SK-N-SH (cell line): ENCODE measurements around the gene CEP112. TPM values are rescaled to one million over a fixed set of nuclear protein-coding genes. Genes with fewer than 3 reads are reported as not detected.

ENCODE experiments used
- CTCF ChIA-PET: fragments of 300-600, 350-600 bp; formaldehyde crosslinking; extraction: SDS; loops from one replicate; lab custom pipeline; 2021; lab: Yijun Ruan, JAX
- POLR2A ChIA-PET: fragments of 350-600 bp; sonication (Branson Sonifier 250); formaldehyde crosslinking; extraction: SDS; loops from one replicate; lab custom pipeline; 2020; ENCODE audit warnings: antibody characterized with exemption, inconsistent platforms; lab: Yijun Ruan, JAX
- DNase-seq: peaks from one replicate; pipeline ENCODE4 v3.0.0; 2012
- H2AFZ ChIP-seq: fragments of 200-600 bp; sonication (generic); 2 replicates; pipeline ENCODE4 v1.8.1; 2016; ENCODE audit warnings: antibody characterized with exemption, mild to moderate bottlenecking, low read depth
- H3F3A ChIP-seq: fragments of 200-600 bp; sonication (generic); replicated peaks from 2 replicates; pipeline ENCODE3; 2016; ENCODE audit warnings: antibody characterized with exemption, mild to moderate bottlenecking; ENCODE audit not compliant: insufficient read depth
- H3K27ac ChIP-seq, 2 experiments: fragments of 200-500 bp in 1 of 2; fragments of 200-600 bp in 1 of 2; sonication (Bioruptor generic) in 1 of 2; sonication (generic), shearing (Covaris generic) in 1 of 2; 2 replicates each; pipeline versions ENCODE4 v1.5.1 to v1.6.1; 2014 to 2016; ENCODE audit warnings: low read depth in 2 of 2, inconsistent platforms in 1 of 2, low read length in 1 of 2, mild to moderate bottlenecking in 1 of 2, mixed read lengths in 1 of 2
- H3K27me3 ChIP-seq: fragments of 200-600 bp; sonication (generic), shearing (Covaris generic); 2 replicates; pipeline ENCODE4 v1.6.1; 2016; ENCODE audit warnings: mixed run types; ENCODE audit not compliant: insufficient read depth
- H3K36me3 ChIP-seq, 2 experiments: fragments of 200-500 bp in 1 of 2; fragments of 200-600 bp in 1 of 2; sonication (Bioruptor generic) in 1 of 2; sonication (generic) in 1 of 2; replicated peaks in 1 of 2; 2 replicates each; pipeline versions ENCODE3 to v1.5.1; 2014 to 2016; ENCODE audit warnings: low read length in 1 of 2, mild to moderate bottlenecking in 1 of 2; ENCODE audit not compliant: insufficient read depth in 2 of 2, control insufficient read depth in 1 of 2
- H3K4me1 ChIP-seq, 2 experiments: fragments of 200-500 bp in 1 of 2; fragments of 200-600 bp in 1 of 2; sonication (Bioruptor generic) in 1 of 2; sonication (generic), shearing (Covaris generic) in 1 of 2; 2 replicates each; pipeline versions ENCODE4 v1.5.1 to v1.6.1; 2014 to 2016; ENCODE audit warnings: low read depth in 1 of 2, low read length in 1 of 2, mixed run types in 1 of 2; ENCODE audit not compliant: insufficient read depth in 2 of 2, control insufficient read depth in 1 of 2
- H3K4me2 ChIP-seq: fragments of 200-600 bp; sonication (generic), shearing (Covaris generic); 2 replicates; pipeline ENCODE4 v1.6.1; 2017; ENCODE audit warnings: mixed run types
- H3K4me3 ChIP-seq, 2 experiments: fragments of 200-500 bp in 1 of 2; fragments of 200-600 bp in 1 of 2; sonication (Bioruptor generic) in 1 of 2; sonication (generic), shearing (Covaris generic) in 1 of 2; 2 replicates each; pipeline versions ENCODE4 v1.5.1 to v1.8.1; 2014 to 2016; ENCODE audit warnings: low read depth in 2 of 2, inconsistent platforms in 1 of 2, low read length in 1 of 2, mild to moderate bottlenecking in 1 of 2, mixed read lengths in 1 of 2, moderate library complexity in 1 of 2
- H3K79me2 ChIP-seq: fragments of 200-600 bp; sonication (generic); 2 replicates; pipeline ENCODE4 v1.8.1; 2017; ENCODE audit warnings: mild to moderate bottlenecking; ENCODE audit not compliant: insufficient read depth
- H3K9ac ChIP-seq: fragments of 200-600 bp; sonication (generic); 2 replicates; pipeline ENCODE4 v1.6.1; 2017; ENCODE audit warnings: mixed run types
- H3K9me2 ChIP-seq: fragments of 200-600 bp; sonication (generic); 2 replicates; pipeline ENCODE4 v1.6.1; 2017; ENCODE audit warnings: mixed run types
- H3K9me3 ChIP-seq: fragments of 200-600 bp; sonication (generic); 2 replicates; pipeline ENCODE4 v1.6.1; 2017; ENCODE audit warnings: mixed run types, mild to moderate bottlenecking, moderate library complexity
- H4K20me1 ChIP-seq: fragments of 200-600 bp; sonication (generic); 2 replicates; pipeline ENCODE4 v1.6.1; 2017; ENCODE audit warnings: mild to moderate bottlenecking, mixed run types; ENCODE audit not compliant: insufficient read depth
- ELF1 ChIP-seq: IDR thresholded peaks from 2 replicates; pipeline ENCODE4 v1.4.0; 2012
- EP300 ChIP-seq, 2 experiments: IDR thresholded peaks; 2 replicates each; pipeline versions ENCODE4 v1.4.0 to v1.6.1; 2012; ENCODE audit warnings: borderline replicate concordance in 1 of 2, low read depth in 1 of 2, low read length in 1 of 2
- EZH2phosphoT487 ChIP-seq: fragments of 200-600 bp; sonication (generic); IDR thresholded peaks from 2 replicates; pipeline ENCODE4 v1.6.1; 2017; ENCODE audit warnings: low read depth, mixed run types, mild to moderate bottlenecking, antibody characterized with exemption, moderate library complexity, borderline replicate concordance
- FOSL2 ChIP-seq: IDR thresholded peaks from 2 replicates; pipeline ENCODE4 v1.4.0; 2012; ENCODE audit warnings: low read depth, mild to moderate bottlenecking, moderate library complexity, borderline replicate concordance
- FOXM1 ChIP-seq: IDR thresholded peaks from 2 replicates; pipeline ENCODE4 v1.4.0; 2012; ENCODE audit warnings: low read depth, mild to moderate bottlenecking
- GABPA ChIP-seq: IDR thresholded peaks from 2 replicates; pipeline ENCODE4 v1.4.0; 2012; ENCODE audit warnings: low read depth, mild to moderate bottlenecking
- IRF3 ChIP-seq: fragments of 150-350 bp; IDR thresholded peaks from 2 replicates; pipeline ENCODE4 v1.6.1; 2016; ENCODE audit warnings: mild to moderate bottlenecking, low read depth, low read length
- JUND ChIP-seq: IDR thresholded peaks from 2 replicates; pipeline ENCODE4 v1.4.0; 2012
- MEF2A ChIP-seq: IDR thresholded peaks from 2 replicates; pipeline ENCODE4 v1.4.0; 2012; ENCODE audit warnings: low read depth, borderline replicate concordance
- MXI1 ChIP-seq: IDR thresholded peaks from 2 replicates; pipeline ENCODE4 v1.6.1; 2012; ENCODE audit warnings: mild to moderate bottlenecking, low read depth, low read length, improper control_type of control experiment
- NRF1 ChIP-seq: IDR thresholded peaks from 2 replicates; pipeline ENCODE4 v1.6.1; 2012; ENCODE audit warnings: low read depth, mild to moderate bottlenecking, low read length
- PBX3 ChIP-seq: IDR thresholded peaks from 2 replicates; pipeline ENCODE4; 2012
- POLR2AphosphoS5 ChIP-seq: IDR thresholded peaks from 2 replicates; pipeline ENCODE4 v1.6.1; 2012; ENCODE audit warnings: low read depth, low read length
- RCOR1 ChIP-seq: fragments of 150-350 bp; IDR thresholded peaks from 2 replicates; pipeline ENCODE4 v1.6.1; 2017; ENCODE audit warnings: antibody characterized with exemption, low read length
- REST ChIP-seq: IDR thresholded peaks from 2 replicates; pipeline ENCODE4 v1.6.1; 2012; ENCODE audit warnings: mild to moderate bottlenecking, low read depth, low read length, moderate library complexity
- RXRA ChIP-seq: IDR thresholded peaks from 2 replicates; pipeline ENCODE4 v1.4.0; 2012; ENCODE audit warnings: low read depth, mild to moderate bottlenecking, borderline replicate concordance
- SIN3A ChIP-seq: IDR thresholded peaks from 2 replicates; pipeline ENCODE4 v1.6.1; 2012; ENCODE audit warnings: low read depth, mild to moderate bottlenecking, low read length, moderate library complexity, borderline replicate concordance
- TAF1 ChIP-seq: IDR thresholded peaks from 2 replicates; pipeline ENCODE4 v1.6.1; 2012; ENCODE audit warnings: low read depth, mild to moderate bottlenecking, low read length, moderate library complexity, borderline replicate concordance
- TEAD4 ChIP-seq: IDR thresholded peaks from 2 replicates; pipeline ENCODE4 v1.4.0; 2012; ENCODE audit warnings: mild to moderate bottlenecking, borderline replicate concordance; ENCODE audit not compliant: insufficient read depth
- USF2 ChIP-seq: fragments of 150-350 bp; IDR thresholded peaks from 2 replicates; pipeline ENCODE4 v1.6.1; 2017; ENCODE audit warnings: antibody characterized with exemption, low read length, low read depth, borderline replicate concordance
- WGBS: methylation state at CpG from one replicate; pipeline ENCODE4 v1.1.6; 2017; ENCODE audit warnings: low lambda C conversion rate; 5-methylcytosine and 5-hydroxymethylcytosine counted together
- polyA plus RNA-seq, 3 experiments: library from polyadenylated mRNA; depleted of rRNA; stranded (reverse); fragments of >200 nt; gene quantifications; 2 replicates each; pipeline ENCODE4 v1.2.3, GENCODE V29; 2012

Gene CEP112
- polyA plus RNA-seq, 1 of the 3 experiments (the other 2 are of a cell fraction): 7.9 TPM

GRCh38 chr17:66172144-66172543 is 19.8 kb downstream of the CEP112 start:
- TF ChIP-seq EZH2phosphoT487 (no peak), RCOR1 (no peak), RXRA (no peak), TAF1 (no peak)
- ChIA-PET CTCF (interaction anchor here (3.5 to 9.5 kb wide), 2 partner anchors 878 to 941 kb away, joined by 19 to 148 read pairs; no protein-coding TSS in a partner anchor), POLR2A (no interaction called here)
- Histone ChIP-seq H3K9me3 (no peaks in the 10 kb centered on the region), H3F3A (peaks cover 3% of the 10 kb centered on the region), H3K27ac (no peak overlapping the region), H3K27me3 (no peaks in the 10 kb centered on the region), H2AFZ (no peak overlapping the region), H3K9ac (no peak overlapping the region), H3K4me3 (no peak overlapping the region), H3K4me1 (no peaks in the 10 kb centered on the region; a peak in 1 of 4 replicates), H3K36me3 (peaks cover 26 to 30% of the 10 kb centered on the region in 2 experiments), H3K4me2 (no peak overlapping the region), H3K9me2 (no peaks in the 10 kb centered on the region), H3K79me2 (no peaks in the 10 kb centered on the region), H4K20me1 (no peaks in the 10 kb centered on the region)
- 86% methylated on average over 5 of the region's 5 CpGs for WGBS
- no peak for DNase-seq

GRCh38 chr17:66171692-66172091 is 20.2 kb downstream of the CEP112 start:
- H3K9me2 ChIP-seq: no peaks in the 10 kb centered on the region
- no peak overlapping the region for H3K27ac ChIP-seq
- H3F3A ChIP-seq: peaks cover 3% of the 10 kb centered on the region
- TF ChIP-seq FOSL2 (no peak), USF2 (no peak), REST (no peak), EP300 (IDR thresholded peaks at IDR 0.05; ENCODE audit: borderline replicate concordance in 1 of 2, low read depth in 1 of 2, low read length in 1 of 2) (no peak), RCOR1 (no peak), ELF1 (no peak), MXI1 (no peak), JUND (no peak), MEF2A (no peak), TEAD4 (no peak), PBX3 (no peak), TAF1 (no peak), NRF1 (no peak), GABPA (no peak), POLR2AphosphoS5 (no peak), SIN3A (no peak), FOXM1 (no peak), IRF3 (no peak)
- ChIA-PET POLR2A (no interaction called here), CTCF (interaction anchor here (3.5 to 9.5 kb wide), 2 partner anchors 877 to 941 kb away, joined by 19 to 148 read pairs; no protein-coding TSS in a partner anchor)
- H4K20me1 ChIP-seq: no peaks in the 10 kb centered on the region
- H3K4me3 ChIP-seq: no peak overlapping the region
- H3K4me2 ChIP-seq: no peak overlapping the region
- peaks cover 25 to 30% of the 10 kb centered on the region in 2 experiments for H3K36me3 ChIP-seq
- DNase-seq: no peak
- WGBS: 76% methylated on average over 3 of the region's 3 CpGs
- no peaks in the 10 kb centered on the region for H3K9me3 ChIP-seq
- no peaks in the 10 kb centered on the region for H3K79me2 ChIP-seq
- no peak overlapping the region for H2AFZ ChIP-seq
- no peak overlapping the region for H3K9ac ChIP-seq
- no peaks in the 10 kb centered on the region for H3K27me3 ChIP-seq
- no peaks in the 10 kb centered on the region; a peak in 1 of 4 replicates for H3K4me1 ChIP-seq
